Stimulated activated CD8-positive, alpha-beta memory T cell treated with anti-CD3 and anti-CD28 coated beads, Interleukin-4, amount 100 ng/mL, for 24 hours (primary cell): ENCODE measurements around the gene ATP8A2.

Experiments used
- DNase-seq: peaks from one replicate; pipeline ENCODE4 v3.0.0-alpha.2; 2020; ENCODE audit warnings: low read depth

ATP8A2 gene

DNA sequence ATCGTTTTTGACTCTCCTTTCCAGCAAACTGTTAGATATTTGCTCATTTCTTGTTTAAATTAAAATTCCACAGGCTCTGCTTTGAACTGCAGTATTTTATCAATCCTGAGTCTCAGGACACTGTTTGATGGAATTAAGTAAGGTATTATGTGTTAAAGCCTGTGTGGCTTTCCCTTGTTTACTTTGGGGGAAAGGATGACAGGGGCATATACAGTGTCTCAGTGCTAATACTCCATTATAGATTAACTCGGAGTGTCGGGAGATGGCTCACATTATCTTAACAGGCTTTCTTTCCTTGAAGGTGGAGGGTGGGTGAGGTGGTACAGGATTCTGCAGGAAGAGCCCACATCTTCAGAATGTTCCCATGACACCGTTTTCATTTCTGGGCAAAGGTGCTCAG is 595.4 kb downstream of the ATP8A2 start:
- no peak for DNase-seq

DNA sequence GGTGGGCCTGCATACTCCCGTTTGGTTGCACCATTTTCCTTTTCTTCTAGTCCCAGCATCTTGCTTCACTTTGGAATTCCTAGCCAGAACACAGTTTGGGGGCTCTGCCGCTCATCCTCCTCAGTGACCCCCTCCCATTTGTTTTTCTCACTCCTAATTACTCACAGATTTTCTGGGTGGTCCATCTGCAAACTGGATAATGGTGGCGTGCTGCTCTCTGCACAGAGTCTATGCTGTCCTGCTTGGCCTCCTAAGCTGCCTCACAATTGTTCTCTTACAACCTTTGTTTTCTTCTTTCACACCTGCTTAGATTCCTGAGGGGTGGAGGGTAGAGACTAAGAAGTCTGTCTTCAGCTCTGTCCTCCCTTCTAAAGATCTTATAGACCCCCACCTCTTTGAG is 599.3 kb downstream of the ATP8A2 start:
- no peak for DNase-seq

DNA sequence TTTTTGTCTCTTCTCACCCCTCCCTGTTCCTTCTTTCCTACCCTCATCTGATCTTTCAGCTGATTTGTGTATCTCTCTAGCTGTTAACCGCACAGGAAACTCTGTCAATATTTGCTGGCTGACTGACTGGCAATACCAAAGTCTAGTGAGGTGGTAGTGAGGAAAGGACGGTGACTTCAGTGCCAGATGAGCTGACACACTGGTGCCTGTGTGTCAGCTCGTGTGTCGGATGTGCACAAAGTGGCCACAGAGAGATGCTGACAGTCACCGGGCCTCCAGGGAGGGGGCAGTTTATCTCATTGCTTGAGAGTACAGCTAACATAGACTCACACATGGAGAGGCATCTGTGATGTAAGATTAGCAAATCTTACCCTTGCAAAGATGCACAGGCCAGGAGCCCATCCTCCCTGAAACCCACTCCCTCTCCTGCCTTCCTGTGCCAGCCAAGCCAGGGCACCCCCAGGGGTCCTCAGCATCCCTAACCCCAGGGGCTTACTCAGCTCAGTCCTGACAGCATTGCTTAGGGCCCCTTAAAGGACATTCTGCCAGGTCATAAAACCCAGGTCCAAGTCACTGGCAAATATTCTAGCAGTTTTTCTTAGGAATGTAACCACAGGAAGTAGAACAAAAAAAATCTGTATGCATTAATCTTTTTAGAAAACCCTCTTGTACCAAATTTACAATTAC is 599.8 kb downstream of the ATP8A2 start:
- peak; percentile 1 for DNase-seq

DNA sequence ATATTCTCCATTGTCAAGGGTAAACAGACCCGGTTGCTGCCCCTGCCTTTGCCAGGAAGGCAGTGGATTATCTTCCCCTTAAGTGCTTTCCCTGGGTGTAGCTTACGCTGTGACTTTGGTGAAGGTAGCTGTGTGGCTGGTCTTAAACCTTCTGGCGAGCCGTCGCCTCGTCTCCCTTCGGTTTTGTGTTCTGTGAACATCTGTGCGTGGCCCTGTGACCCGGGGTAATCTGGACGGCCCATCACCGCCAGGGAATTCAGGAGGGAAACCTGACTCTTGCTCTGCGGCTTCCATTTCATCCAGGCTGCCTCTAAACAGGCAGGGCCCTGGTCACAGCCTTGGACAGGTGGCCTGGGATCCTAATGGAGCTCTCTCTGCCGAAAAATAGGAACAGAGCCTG is 601.3 kb downstream of the ATP8A2 start:
- DNase-seq: no peak

DNA sequence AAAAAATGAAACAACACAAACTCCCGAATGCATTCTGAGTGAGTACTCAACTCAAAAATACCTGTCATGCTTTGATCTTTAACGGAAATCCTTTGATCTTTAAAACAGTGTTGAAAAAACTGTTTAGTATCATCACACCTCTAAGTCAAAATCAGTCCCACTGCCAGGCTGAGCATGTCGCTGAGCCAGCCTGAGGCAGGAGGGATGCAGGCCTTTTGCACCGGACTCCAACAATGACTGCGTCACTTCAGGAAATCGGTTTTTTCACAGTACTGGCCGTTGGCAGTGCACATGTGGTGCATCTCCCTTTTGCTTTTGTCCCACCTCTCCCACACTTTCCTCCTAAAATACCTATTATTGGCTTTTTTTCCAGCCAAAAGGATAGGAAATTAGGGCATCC is 601.8 kb downstream of the ATP8A2 start:
- no peak for DNase-seq

DNA sequence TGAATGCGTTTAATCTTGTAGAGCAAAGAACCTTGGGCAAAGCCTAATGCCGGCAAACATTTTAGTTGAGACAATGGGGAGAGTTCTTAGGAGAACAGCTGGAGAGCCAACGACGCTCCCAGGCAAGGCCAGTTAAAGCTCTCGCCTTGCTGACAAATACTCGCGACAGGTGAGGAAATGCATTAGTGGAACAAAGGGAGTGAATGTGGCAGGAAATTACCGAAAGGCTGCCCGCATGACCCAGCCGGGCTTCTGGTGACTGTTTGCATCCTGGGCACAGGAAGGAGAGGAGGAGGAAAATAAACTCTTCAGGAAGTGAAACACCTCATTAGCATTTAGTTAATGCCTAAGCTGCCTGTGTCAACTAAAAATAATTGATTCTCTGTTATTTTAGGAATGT is 605.4 kb downstream of the ATP8A2 start:
- no peak for DNase-seq

DNA sequence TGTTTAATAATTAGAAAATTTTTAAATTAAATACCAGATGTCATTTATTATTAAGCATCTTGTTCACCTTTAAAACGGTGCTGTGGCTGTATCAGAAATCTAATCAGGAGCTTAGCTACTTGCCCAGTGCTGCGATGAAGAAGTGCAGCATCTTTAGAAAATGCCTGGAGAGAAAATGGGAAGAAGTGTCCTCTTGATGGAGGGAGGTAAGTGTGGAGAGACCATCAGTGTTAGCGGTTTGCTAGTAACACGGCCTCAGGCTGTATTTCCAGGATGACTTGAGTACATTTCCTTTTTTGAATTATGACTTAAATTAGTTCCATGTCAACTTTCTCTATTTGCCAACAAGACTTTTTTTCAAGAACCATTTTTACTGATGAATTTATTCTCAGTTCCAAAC is 605.9 kb downstream of the ATP8A2 start:
- no peak for DNase-seq

DNA sequence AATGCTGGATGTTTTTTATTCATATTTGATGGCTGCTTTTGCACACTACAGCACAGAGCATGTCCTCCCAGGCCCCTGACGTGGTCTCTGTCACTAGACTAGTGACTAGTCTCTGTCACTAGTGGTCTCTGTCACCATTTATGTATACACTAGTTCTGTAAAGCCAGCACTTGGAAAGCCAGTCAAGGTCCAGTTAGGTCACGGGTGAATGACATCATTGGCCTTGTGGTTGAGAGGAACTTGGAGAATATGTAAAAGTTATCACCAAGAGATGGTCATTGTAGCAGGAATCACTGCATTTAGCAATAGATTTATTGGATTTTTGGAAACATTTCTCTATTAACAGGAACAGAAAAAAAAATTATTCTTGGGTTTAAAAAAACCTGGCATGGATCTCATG is 607.2 kb downstream of the ATP8A2 start:
- DNase-seq: no peak

DNA sequence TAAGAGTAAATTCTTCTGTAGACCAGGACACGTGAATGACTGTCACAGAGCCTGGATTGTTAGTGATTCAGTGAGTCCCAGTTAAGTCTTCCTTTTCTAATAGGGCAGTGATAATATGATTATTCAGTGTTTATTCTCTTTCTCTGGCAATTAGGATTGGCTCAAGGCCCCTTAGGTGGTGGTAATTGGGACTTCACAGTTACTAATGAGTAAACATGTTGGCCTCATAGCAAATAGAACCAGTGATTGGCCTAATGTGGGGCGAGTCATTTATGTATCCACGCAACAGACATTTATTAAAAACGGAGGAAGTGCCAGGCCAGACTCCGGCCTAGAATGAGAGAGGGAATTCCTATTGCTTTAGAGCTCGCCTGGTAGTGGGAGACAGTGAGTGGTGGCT is 607.6 kb downstream of the ATP8A2 start:
- DNase-seq: no peak

DNA sequence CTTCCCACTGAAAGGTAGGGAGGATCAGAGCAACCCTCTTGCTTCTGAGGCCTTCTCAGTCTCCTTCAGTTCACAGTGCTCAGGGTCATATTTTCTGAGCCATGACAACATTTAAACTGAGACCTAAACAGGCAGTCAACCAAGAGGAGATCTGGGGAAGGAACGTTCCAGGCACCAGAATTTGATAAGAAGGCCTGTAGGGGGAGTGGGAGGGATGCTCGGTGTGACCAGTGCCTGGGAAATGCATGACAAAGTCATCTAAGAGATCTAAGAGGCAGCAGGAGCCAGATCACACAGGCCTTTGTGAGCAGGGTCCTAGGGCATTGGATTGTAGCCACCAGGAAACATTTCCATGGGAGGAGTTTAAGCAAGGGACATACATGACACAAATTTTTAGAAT is 608.5 kb downstream of the ATP8A2 start:
- DNase-seq: no peak

DNA sequence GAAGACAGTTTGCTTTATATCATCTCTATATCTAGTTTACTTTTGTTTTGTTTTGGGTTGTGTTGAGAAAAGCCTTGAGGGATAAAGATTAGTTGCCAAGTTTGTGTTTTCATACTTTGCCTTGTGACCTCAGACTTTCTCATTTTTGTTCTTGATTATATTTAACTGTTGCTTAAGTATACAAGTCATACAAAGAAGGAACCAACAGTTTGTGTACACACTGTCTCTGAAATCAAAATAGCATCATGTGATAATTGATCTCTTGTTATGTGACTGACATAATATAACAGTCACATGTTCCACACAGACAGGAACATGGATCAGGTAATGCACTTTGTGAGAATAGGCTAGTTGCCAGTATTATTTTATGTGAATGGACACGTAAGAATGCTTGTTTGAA is 609.3 kb downstream of the ATP8A2 start:
- DNase-seq: no peak

DNA sequence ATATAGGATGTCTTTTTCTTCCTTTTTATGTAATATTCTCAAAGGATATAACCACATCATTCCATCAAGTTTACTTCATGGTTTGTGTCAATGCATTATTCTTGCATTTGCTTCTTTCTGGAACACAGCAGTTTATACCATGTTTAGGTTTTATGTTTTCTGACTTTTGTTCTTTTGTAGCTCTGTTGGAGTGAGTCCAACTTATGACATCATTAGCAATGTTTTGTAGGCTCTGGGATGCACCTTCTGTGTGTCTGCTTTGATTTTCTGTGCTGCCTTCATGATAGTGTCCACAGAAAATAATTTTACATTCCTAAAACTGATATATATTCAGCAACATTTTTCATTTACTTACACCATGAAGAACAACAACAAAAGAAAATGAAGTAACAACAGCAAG is 611.1 kb downstream of the ATP8A2 start:
- DNase-seq: no peak

DNA sequence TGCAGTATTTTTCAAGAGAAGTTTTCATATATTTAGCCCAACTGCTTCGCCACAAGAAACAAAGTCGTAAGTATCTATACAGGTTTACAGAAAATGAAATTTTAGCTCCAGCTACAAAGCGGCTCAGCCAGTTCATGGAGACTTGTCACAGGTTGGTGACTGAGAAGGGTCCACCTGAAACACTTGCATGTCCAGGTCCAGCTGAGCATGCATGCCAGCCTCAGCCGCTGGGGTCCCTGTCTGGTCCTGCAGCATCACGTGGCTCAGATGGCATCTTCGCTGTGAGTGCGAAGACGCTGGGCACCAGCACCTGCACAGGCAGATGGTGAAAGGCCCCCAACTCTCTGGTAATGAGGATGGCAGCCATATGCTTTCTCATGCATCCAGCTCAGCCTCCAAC is 616.2 kb downstream of the ATP8A2 start:
- DNase-seq: no peak

DNA sequence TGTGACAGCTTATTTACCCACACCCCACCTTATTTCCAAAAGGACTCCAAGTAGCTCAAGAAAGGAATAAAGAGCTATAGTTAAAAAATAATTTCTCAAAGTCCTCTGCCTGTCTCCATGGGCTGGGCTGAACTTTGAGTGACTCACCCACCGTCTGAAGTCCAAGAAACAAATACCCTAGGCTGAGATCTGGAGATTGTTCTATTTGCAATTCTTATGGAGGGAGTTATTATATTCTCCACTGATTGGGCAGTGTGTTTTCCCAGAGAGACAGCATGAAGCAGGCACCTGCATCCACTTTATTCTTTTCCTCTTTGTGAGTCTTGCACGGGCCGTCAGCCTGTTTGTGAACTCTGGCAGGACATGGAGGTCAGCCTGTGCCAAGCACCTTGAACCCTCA is 616.9 kb downstream of the ATP8A2 start:
- no peak for DNase-seq

DNA sequence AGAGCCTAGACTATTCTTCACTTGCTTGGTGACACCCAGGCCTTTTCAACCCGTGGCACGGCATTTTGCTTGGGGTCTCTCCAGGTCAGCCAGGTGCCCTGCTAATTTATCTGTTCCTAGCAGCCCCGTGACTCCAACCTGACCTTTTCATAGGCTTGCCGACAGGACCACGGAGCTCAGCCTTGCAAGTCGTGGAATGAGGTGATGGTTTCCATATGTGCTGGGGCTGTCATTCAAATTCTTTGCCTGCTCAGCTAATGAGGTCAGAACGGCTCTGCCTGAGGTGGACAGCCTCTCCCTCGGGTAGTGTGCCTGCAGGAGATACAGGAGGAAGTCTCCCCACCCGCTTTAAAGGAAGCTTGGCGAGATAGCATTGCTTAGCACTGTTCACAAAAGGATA is 619.0 kb downstream of the ATP8A2 start:
- DNase-seq: no peak

DNA sequence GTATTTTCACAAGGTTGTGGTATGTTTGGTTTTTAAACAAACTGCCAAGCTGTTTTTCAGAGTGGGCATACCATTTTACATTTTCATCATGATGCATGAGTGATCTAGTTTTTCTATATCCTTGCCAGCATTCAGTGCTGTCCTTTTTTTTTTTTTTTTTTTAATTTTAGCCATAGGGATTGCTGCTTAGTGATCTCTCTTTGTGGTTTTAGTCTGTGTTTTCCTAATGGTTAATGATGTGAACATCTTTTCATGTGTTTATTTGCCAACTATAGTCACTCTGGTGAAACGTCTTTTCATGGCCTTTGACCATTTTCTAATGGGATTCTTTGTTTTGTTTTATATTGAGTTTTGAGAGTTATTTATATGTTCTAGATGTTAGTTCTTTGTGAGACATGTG is 620.3 kb downstream of the ATP8A2 start:
- DNase-seq: no peak

DNA sequence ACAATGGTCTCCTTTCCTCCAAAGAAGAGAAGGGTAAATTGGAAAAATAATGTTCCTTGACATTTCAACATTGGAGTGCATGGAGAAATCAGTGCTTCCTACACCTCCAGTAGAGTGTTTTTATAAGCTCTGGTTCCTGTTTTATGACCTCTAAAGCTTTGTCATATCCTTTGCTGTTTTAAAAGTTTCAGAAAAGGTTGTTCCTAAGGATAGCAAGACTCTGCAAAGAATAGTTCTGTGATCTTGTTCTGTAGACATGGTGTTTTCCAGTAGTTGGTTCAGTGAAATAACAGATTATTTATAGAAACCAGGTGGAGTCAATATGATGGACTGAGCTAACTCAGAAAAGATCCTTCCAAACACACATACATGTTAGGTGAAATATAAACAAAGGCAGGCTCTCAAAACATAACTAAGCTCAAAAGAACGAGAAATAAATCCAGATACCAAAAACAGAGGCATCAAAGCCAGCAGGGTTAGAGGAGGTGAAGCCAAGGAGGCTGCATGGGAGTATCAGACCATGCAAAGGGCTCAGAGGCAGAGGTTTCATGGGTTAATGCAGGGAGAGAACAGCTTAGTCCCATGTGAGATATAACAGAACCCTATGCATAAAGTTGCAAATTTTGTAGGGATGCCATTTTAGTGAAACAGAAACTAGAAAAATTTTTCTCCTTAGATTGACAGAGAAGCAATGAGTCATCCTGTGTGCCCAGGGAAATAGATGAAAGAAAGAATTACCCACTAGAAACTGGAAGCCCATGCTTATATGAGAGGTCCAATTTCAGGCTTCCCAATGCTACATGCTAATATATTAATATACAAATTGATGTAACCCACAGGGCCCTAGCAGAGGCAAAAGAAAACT is 635.7 kb downstream of the ATP8A2 start:
- no peak for DNase-seq

DNA sequence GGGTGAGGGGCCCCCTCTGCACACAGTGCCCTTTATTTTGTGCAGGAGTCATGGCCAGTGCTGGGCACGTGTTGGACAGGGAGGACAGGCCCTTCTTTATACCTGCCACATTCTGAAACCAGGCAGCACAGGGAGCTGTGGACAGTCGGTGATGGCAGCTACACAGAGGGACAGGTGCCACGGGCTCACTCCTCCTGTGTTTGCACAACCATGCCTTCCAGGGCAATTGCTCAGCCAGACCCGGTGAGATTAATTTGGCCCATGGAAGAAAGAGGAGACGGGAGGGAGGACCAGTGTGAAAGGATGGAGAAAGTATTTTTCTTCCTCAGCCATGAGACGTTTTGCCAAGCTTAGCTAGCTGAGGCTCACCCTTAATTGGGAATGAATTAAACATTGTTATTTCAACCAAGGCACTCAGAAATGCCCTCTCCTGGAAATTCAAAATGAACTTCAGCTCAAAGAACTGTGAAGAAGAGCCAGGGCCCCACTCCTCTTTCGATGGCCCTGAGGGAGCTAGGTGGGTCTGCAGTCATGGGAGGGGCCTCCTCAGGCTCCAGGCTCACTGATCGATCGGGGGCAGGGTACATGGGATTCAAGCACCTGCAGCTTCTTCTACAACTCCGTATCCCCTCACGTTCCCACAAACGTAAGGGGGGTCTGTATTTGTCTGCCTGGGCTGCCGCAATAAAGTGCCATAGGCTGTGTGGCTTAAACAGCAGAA is 638.9 kb downstream of the ATP8A2 start:
- DNase-seq: no peak

DNA sequence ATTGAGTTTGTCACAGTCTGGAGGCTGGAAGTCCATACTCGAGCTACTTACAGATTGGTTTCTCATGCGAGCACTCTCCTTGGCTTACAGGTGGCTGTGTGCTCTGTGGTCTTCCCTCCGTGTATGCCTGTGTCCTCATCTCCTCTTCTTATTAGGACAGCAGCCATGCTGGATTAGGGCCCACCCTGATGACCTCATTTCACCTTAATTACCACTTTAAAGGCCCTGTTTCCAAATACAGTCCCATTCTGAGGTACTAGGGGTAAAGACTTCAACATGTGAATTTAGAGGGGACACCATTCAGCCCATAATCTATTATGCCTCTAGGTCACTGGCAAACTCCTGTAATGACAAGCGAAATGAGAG is 639.4 kb downstream of the ATP8A2 start:
- DNase-seq: no peak

DNA sequence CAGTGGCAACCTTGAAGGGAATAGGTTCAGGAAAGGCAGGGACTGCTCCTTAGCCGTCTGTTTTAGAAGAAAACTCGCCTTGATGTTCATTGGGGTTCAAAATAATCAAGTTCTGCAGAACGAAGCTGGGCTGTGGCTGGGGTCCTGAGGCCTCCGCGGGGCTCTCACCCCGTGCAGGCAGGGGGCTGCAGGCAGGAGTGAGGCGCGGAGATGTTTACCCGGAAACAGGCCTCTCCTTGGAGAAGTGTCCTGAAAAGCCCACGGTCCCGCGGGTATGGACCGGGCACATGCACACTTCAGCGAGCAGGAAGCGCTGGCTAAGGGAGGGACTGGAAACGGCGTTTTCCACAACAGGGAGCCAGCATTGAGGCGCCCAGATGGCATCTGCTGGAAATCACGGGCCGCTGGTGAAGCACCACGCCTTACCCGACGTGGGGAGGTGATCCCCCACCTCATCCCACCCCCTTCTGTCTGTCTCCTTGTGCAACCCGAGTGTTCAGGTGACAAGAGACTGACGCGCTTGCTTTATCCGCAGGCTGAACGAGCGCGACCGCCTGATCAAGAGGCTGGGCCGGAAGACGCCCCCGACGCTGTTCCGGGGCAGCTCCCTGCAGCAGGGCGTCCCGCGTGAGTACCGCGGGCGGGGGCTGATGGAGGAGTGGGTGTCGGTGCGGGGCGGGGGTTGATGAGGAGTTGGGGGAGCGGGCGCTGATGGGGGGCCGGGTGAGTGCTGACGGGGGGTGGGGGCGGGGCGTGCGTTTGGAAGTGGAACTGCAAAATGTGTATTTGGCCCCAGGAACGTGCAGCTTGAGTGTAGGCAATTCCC is 640.4 kb downstream of the ATP8A2 start:
- DNase-seq: peak; percentile 39

DNA sequence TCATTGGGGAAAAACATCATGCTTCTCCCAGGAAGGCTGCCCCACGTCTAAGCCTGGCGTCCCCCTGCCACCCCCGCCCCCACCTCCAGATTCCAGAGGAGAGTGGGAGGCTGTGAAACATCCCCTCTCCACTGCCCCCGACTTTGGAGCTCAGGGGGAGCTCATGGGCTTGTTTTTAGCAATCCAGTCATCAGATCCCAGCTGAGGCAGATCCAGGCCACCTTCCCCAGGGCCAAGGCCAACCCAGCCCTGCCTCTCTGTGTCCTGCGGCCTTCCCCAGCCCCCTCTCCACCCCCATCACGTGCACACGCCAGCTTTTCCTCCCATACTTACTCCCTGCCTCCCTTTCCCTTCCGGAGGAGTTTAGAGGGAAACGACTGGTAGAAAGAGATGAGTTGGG is 641.2 kb downstream of the ATP8A2 start:
- no peak for DNase-seq
